GM18858 (cell line): ENCODE results near the gene KYNU.
"Not testable (repeated sequence)": the region's sequence is repeated elsewhere in the genome, so short reads cannot be mapped to it uniquely, and the experiment has no call there.

Source experiments
- ATAC-seq: cut with Tn5 transposase; IDR thresholded peaks from one replicate; pipeline ENCODE4 v1.9.1; 2021; ENCODE audit not compliant: unreplicated experiment

Gene KYNU

GRCh38 chr2:142870526-142870925 lies 6.9 kb upstream of the KYNU start:
- ATAC-seq, result no peak

GRCh38 chr2:142871396-142871795 lies 6.1 kb upstream of the KYNU start:
- no peak for ATAC-seq

- no peak for ATAC-seq
Observed at GRCh38 chr2:142872882-142873724, 4.4 kb upstream of the KYNU start.

- ATAC-seq, result peak; percentile 16
Observed at GRCh38 chr2:142873831-142874287, 3.6 kb upstream of the KYNU start.

GRCh38 chr2:142874293-142874814 lies 3.1 kb upstream of the KYNU start:
- no peak for ATAC-seq

GRCh38 chr2:142875010-142875409 lies 2.5 kb upstream of the KYNU start:
- ATAC-seq, result no peak

- no peak for ATAC-seq
Observed at GRCh38 chr2:142875652-142876051, 1.8 kb upstream of the KYNU start.

- no peak for ATAC-seq
Observed at GRCh38 chr2:142876423-142876822, 1.0 kb upstream of the KYNU start.

GRCh38 chr2:142878031-142878678 lies 691 bp downstream of the KYNU start:
- no peak for ATAC-seq

- ATAC-seq, result no peak
Observed at GRCh38 chr2:142879151-142879550, 1.7 kb downstream of the KYNU start.

- peak; percentile 28 for ATAC-seq
Observed at GRCh38 chr2:142880279-142880678, 2.8 kb downstream of the KYNU start.

- no peak for ATAC-seq
Observed at GRCh38 chr2:142881619-142882018, 4.2 kb downstream of the KYNU start.

- ATAC-seq, result not testable (repeated sequence)
Observed at GRCh38 chr2:142882500-142882899, 5.0 kb downstream of the KYNU start.

GRCh38 chr2:142883526-142883925 lies 6.1 kb downstream of the KYNU start:
- ATAC-seq, result no peak

- ATAC-seq, result no peak
Observed at GRCh38 chr2:142885543-142885942, 8.1 kb downstream of the KYNU start.

- ATAC-seq, result peak; percentile 99
Observed at GRCh38 chr2:142892715-142893114, 15.3 kb downstream of the KYNU start.

- no peak for ATAC-seq
Observed at GRCh38 chr2:142893241-142893640, 15.8 kb downstream of the KYNU start.

GRCh38 chr2:142897807-142898206 lies 20.3 kb downstream of the KYNU start:
- ATAC-seq, result no peak

GRCh38 chr2:142900327-142900726 lies 22.9 kb downstream of the KYNU start:
- ATAC-seq, result not testable (repeated sequence)

GRCh38 chr2:142901780-142902179 lies 24.3 kb downstream of the KYNU start:
- no peak for ATAC-seq

GRCh38 chr2:142903726-142904125 lies 26.3 kb downstream of the KYNU start:
- not testable (repeated sequence) for ATAC-seq

- ATAC-seq, result no peak
Observed at GRCh38 chr2:142907653-142908052, 30.2 kb downstream of the KYNU start.
